ENCODE measurements around the gene BMP10. TPM values are rescaled to one million over a fixed set of nuclear protein-coding genes. Genes with fewer than 3 reads are reported as not detected.
"Not testable (repeated sequence)": the region's sequence is repeated elsewhere in the genome, so short reads cannot be mapped to it uniquely, and the experiment has no call there.

The BMP10 gene
- total RNA-seq, 2 donors from 2014 or later, result not detected

DNA sequence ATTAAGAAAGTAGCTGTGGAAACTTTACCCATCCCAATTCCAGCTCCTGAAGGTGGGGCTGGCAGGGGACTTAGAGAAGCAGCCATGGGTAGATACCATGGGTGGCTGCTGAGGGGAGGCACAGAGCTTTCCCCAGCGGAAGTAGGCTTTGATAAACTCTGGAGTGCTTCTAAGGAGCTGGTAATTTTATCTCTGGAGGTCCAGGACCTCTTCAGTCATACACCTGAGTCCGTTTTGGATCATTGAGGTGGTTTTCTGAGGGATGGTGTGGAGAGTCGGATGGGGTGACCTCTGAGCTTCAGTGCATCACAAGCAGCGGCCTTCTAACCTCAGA, 36.7 kb upstream of the BMP10 start:
- H3K36me3 Mint-ChIP-seq (ENCODE audit: low read depth), result no peaks in the 10 kb centered on the region
- H3K4me3 Mint-ChIP-seq, result peak overlapping the region; percentile 83

DNA sequence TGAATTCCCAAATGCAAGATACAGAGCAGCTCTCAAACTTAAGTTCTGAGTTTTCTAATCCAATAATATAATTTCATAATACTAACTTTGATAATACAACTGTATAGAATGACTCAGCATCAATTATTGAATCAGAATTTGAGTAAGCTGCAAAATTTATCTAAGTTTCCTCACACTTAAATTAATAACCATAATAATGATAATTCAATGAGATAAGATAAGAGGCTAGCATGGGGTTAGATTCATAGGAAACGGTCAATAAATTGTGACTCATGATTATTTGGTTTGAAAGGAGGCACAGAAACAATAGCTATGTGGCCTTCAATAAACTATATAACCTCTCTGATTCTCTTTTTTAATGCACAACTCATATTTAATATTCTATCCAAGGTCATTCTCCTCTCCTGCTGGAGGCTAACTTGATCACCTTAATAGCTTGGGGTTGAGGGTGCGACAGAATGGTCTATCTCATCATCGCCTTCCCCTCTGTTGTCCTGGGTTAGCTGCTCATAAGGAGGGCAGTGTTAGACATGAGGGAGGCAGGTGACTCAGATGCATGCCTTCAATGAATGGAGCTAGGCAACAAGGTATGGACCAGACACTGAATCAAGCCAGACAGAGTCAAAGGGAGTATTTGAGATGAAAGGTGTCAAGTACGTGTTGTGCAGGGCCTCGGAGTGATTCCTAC, 36.2 kb upstream of the BMP10 start:
- ATAC-seq (replicated peaks), result peak; percentile 22
- Mint-ChIP-seq H3K4me3 (peak overlapping the region; percentile 83), H3K9me3 (no peaks in the 10 kb centered on the region), H3K27ac (peak overlapping the region; percentile 92), H3K27me3 (no peaks in the 10 kb centered on the region), H3K4me1 (peaks cover 34% of the 10 kb centered on the region), H3K36me3 (ENCODE audit: low read depth) (no peaks in the 10 kb centered on the region)

More for the DNA sequence above, 36.7 kb upstream of the BMP10 start:
- Mint-ChIP-seq H3K9me3 (no peaks in the 10 kb centered on the region), H3K4me1 (peaks cover 34% of the 10 kb centered on the region), H3K27ac (peak overlapping the region; percentile 92), H3K27me3 (no peaks in the 10 kb centered on the region)
- peak; percentile 26 for ATAC-seq (replicated peaks)

DNA sequence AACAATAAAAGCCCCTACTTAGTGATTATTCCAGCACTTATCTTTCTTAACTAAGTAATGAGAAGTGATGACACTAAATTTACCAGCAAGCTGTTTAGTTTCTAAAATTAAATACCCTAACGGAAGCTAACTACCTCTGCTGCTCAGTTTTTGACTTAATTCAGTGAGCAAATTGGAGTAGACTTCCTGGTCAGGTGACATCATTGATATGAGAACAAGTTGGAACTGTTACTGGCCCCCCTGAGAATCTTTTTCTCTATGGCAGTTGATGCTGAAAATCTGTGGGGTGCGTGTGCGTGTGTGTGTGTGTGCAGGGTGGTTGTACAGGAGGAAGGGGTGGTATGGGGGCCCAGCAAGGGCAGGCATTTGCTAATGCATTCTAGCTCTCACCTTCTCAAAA, 35.5 kb upstream of the BMP10 start:
- Mint-ChIP-seq H3K9me3 (peaks cover 2% of the 10 kb centered on the region), H3K27ac (no peak overlapping the region), H3K4me3 (no peak overlapping the region), H3K4me1 (peaks cover 34% of the 10 kb centered on the region), H3K27me3 (no peaks in the 10 kb centered on the region), H3K36me3 (ENCODE audit: low read depth) (no peaks in the 10 kb centered on the region)
- no peak for ATAC-seq (replicated peaks)

DNA sequence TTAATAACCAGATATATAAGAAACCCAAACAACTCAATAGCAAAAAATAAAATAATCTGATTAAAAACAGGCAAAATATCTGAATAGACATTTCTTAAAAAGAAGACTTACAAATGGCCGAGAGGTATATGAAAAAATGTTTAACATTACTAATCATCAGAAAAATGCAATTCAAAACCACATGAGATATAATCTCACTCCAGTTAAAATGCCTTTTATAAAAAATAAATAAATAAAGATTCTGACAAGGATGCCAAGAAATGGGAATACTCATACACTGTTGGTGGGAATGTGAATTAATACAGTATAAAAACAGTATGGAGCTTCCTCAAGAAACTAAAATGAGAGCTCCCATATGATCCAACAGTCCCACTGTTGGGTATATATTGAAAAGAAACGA, 33.9 kb upstream of the BMP10 start:
- H3K4me3 Mint-ChIP-seq, result no peak overlapping the region
- no peak for ATAC-seq (replicated peaks)
- no peak overlapping the region for H3K27ac Mint-ChIP-seq
- no peaks in the 10 kb centered on the region for H3K36me3 Mint-ChIP-seq (ENCODE audit: low read depth)
- peaks cover 7% of the 10 kb centered on the region for H3K9me3 Mint-ChIP-seq
- H3K27me3 Mint-ChIP-seq, result no peaks in the 10 kb centered on the region
- peaks cover 31% of the 10 kb centered on the region for H3K4me1 Mint-ChIP-seq

DNA sequence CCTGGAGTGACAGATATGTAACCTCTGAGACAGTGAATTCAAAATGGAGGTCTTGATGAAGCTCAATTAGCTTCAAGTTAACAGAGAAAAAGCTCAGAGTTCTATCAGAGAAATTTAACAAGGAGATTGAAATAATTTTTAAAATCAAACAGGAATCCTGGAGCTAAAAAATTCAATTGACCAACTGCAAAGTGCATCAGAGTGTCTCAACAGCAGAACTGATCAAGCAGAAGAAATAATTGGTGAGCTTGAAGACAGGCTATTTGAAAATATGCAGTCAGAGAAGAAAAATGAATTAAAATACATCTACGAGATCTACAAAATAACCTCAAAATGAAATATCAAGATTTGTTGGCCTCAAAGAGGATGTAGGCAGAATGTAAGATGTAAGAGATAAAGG, 30.4 kb upstream of the BMP10 start:
- Mint-ChIP-seq H3K9me3 (peaks cover 7% of the 10 kb centered on the region), H3K36me3 (ENCODE audit: low read depth) (no peaks in the 10 kb centered on the region), H3K27ac (no peak overlapping the region), H3K4me3 (no peak overlapping the region), H3K27me3 (no peaks in the 10 kb centered on the region), H3K4me1 (peaks cover 8% of the 10 kb centered on the region)
- no peak for ATAC-seq (replicated peaks)

DNA sequence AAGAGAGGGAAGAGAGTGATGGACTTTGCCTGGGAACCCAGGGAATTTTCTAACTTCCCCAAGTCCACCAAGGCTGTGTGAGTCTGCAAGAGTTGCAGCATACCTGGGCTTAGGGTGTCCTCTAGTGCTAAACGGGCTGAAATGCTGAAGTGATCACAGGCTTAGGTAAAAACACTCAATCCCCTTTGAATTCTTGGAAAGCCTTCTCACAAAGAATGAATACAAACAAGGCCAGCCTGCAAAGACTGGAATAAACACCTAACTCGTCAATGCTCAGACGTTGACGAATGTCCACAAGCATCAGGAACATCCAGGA, 30.0 kb upstream of the BMP10 start:
- Mint-ChIP-seq H3K4me1 (peaks cover 8% of the 10 kb centered on the region), H3K36me3 (ENCODE audit: low read depth) (no peaks in the 10 kb centered on the region), H3K27me3 (no peaks in the 10 kb centered on the region), H3K4me3 (no peak overlapping the region), H3K27ac (no peak overlapping the region), H3K9me3 (peaks cover 7% of the 10 kb centered on the region)
- ATAC-seq (replicated peaks), result no peak

DNA sequence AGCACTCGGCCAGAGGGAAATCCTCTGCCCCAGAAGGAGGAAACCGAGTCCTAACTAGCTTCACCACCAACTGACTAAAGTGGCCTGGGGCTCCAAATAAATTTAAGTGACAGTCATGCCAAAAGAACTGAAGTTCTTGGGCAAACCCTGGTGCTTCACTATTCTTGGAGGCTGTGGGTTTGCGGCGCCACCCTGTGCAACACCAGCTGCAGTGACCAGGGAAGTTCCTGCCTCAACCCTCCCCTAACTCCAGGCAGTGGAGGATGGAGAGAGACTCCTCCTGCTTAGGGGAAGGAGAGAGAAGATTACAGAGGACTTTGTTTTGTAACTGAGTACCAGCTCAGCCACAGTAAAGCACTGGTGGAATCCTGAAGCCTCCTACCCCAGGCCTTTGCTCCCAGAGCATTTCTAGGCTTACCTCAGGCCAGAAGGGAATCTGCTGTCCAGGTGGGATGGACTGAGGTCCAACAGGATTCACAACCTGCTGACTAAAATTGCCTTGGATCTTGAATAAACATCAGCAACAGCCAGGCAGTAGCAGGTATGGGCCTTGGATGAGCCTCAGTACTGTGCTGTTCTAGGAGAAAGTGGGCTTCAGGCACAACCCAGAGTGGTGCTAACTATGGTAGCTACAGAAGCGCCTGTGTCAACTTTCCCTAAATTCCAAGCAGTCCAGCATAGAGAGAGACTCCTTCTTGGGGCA, 29.4 kb upstream of the BMP10 start:
- no peak overlapping the region for H3K27ac Mint-ChIP-seq
- no peak for ATAC-seq (replicated peaks)

DNA sequence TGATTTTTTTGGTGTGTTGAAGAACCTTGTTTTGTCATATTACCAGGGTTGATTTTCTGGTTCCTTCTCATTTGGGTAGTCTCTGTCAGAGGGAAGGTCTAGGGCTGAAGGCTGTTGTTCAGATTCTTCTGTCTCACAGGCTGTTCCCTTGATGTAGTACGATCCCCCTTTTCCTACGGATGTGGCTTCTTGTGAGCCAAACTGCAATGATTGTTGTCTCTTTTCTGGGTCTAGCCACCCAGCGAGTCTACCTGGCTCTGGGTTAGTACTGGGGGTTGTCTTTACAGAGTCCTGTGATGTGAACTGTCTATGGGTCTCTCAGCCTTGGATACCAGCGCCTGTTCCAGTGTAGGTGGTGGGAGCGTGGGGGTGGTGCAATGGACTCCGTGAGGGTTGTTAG, 24.8 kb upstream of the BMP10 start:
- H3K36me3 Mint-ChIP-seq (ENCODE audit: low read depth); H3K9me3 Mint-ChIP-seq; H3K4me1 Mint-ChIP-seq; H3K4me3 Mint-ChIP-seq; ATAC-seq (replicated peaks); H3K27me3 Mint-ChIP-seq; H3K27ac Mint-ChIP-seq: not testable (repeated sequence)

More for the DNA sequence above, 29.4 kb upstream of the BMP10 start:
- Mint-ChIP-seq H3K27me3 (no peaks in the 10 kb centered on the region), H3K36me3 (ENCODE audit: low read depth) (no peaks in the 10 kb centered on the region), H3K4me3 (no peak overlapping the region), H3K4me1 (peaks cover 8% of the 10 kb centered on the region), H3K9me3 (peaks cover 7% of the 10 kb centered on the region)

DNA sequence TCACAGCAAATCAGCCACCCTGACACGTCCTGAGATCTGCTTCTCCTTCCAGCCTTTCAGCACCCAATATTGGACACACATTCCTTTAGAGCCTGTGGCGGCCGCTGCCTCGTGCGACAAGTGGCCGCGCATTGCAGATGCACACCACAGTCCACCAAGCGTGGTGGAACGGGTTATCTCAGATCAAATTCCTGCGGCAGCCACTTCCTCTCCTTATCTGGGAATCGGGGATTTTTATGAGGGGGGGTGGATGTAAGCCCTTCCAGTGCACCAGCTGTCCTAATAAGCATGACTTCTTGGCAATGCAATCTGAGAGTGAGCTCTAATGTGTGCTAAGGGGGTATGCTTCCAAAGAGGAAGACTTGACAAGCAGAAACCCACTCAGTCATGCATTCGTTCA, 18.3 kb upstream of the BMP10 start:
- Mint-ChIP-seq H3K9me3 (no peaks in the 10 kb centered on the region), H3K27ac (no peak overlapping the region), H3K27me3 (no peaks in the 10 kb centered on the region), H3K36me3 (ENCODE audit: low read depth) (no peaks in the 10 kb centered on the region), H3K4me1 (no peaks in the 10 kb centered on the region), H3K4me3 (no peak overlapping the region)
- no peak for ATAC-seq (replicated peaks)

DNA sequence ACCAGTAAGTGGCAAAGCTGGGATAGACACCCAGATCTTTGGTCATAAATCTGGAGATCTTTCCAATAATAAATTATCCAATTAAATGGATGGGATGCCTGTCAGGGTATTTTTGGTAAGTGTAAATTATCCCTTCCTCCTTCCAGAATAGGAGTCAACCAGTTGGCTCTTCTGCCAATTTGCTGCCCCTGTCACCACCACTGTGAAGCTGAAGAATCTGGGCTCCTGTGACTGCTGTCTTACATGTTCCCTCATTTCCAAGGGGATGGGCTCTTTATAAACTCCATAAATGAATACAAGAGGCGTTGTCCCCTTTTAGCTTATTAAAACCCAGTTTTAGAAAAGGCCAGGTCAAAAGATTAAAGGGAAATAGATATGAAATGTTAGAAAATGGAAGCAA, 17.8 kb upstream of the BMP10 start:
- Mint-ChIP-seq H3K36me3 (ENCODE audit: low read depth) (no peaks in the 10 kb centered on the region), H3K4me1 (no peaks in the 10 kb centered on the region), H3K4me3 (no peak overlapping the region), H3K27ac (no peak overlapping the region), H3K9me3 (no peaks in the 10 kb centered on the region), H3K27me3 (no peaks in the 10 kb centered on the region)
- no peak for ATAC-seq (replicated peaks)

DNA sequence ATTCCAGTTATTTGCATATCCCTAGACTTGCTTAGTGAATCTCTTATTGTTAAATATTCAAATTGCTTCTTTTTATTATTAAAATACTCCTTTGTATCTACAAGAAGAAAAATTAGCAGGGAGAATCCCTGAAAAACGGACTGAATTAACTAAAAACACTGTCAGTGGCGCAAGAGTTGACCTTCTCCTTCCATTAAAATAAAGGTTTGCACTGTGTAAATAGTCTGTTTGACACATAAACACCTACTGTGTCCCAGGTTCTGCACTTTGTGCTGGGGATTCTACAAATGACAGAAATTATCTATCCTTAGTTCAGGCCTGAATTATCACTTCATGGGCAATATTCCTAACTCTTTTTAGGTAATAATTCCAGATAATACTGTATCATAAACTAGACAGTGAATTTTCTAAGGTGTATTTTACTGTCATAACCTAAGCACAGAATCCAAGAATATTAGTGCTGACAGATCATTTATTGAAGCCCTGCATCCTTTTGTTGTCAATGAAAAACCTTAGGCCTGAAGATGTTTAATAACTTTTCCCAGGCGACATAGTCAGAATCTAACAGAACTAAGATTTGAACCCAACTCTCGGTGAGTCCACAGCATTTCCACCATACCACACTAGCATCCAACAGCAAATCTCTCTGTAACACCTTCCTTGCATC, 17.0 kb upstream of the BMP10 start:
- H3K4me3 Mint-ChIP-seq, result no peak overlapping the region
- no peak overlapping the region for H3K27ac Mint-ChIP-seq
- no peaks in the 10 kb centered on the region for H3K4me1 Mint-ChIP-seq
- H3K27me3 Mint-ChIP-seq, result no peaks in the 10 kb centered on the region
- H3K9me3 Mint-ChIP-seq, result no peaks in the 10 kb centered on the region
- ATAC-seq (replicated peaks), result no peak
- H3K36me3 Mint-ChIP-seq (ENCODE audit: low read depth), result no peaks in the 10 kb centered on the region

DNA sequence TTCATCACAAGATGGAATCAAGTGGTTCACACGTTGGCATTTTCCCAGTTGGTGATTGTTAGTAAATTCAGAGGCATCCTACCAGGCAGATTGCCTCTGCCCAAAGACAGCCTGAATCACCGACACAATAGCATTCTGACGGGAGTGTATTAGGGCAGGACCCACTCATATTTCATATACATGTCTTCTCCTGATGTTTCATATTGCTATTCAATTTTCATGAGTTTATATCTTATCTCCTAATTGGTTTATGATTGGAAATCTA, 14.5 kb upstream of the BMP10 start:
- Mint-ChIP-seq H3K27ac (no peak overlapping the region), H3K4me3 (no peak overlapping the region), H3K9me3 (no peaks in the 10 kb centered on the region), H3K4me1 (no peaks in the 10 kb centered on the region), H3K36me3 (ENCODE audit: low read depth) (no peaks in the 10 kb centered on the region), H3K27me3 (no peaks in the 10 kb centered on the region)
- ATAC-seq (replicated peaks), result no peak

DNA sequence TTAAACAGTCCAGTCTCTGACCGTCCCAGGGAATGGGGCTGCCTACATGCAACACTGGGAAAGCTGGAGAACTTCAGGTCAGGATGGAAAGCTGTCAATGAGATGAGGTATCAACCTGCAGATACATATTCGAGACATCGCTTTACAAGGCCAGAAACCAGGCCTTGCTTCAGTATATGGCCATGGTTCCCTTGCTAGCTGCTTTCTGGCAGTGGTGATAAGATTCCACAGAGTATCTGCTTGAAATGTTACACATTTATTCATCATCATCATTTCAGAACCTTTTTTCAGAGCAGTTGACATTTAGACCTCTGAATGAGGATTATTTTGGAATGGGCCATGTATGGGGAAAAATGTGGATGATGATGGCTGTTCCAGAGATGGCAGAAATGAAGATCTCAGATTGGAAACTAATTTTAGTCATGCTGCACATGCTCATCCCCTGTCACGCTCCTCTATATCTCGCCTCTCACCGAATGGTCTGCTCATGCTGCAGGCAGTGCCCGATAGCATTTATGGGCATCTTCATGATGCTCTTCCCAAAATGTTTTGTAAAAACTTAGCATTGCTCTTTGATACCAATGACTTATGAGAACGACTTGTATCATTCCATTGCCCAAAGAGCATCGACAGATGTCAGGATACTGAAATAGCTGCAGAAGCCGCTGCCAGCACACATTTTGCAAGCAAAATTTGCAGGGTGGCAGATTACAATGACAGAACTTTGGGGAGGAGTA, 14.0 kb upstream of the BMP10 start:
- Mint-ChIP-seq H3K4me1 (no peaks in the 10 kb centered on the region), H3K27me3 (no peaks in the 10 kb centered on the region), H3K9me3 (no peaks in the 10 kb centered on the region), H3K36me3 (ENCODE audit: low read depth) (no peaks in the 10 kb centered on the region), H3K27ac (no peak overlapping the region), H3K4me3 (no peak overlapping the region)
- no peak for ATAC-seq (replicated peaks)

DNA sequence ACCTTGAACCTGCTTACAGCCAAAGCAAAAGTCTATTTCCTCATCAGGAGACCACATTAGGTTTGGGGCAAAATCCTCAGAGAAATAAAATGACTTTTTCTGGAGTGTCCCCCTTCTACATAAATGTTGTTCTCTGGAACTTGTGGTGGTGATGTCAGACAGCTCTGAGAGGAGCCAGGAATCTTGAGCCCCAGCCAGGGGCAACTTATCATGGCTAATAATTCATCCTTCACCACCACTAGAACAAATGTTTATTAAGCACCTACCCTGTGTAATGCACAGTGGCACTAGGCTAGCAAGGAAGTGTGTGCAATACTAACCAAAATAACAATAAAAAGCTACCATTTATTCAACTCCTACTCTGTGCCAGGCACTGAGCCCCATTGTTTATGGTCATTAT, 9.0 kb upstream of the BMP10 start:
- H3K9me3 Mint-ChIP-seq, result no peaks in the 10 kb centered on the region
- peaks cover 7% of the 10 kb centered on the region for H3K27me3 Mint-ChIP-seq
- no peaks in the 10 kb centered on the region for H3K4me1 Mint-ChIP-seq
- ATAC-seq (replicated peaks), result no peak
- no peak overlapping the region for H3K27ac Mint-ChIP-seq
- H3K4me3 Mint-ChIP-seq, result no peak overlapping the region
- H3K36me3 Mint-ChIP-seq (ENCODE audit: low read depth), result no peaks in the 10 kb centered on the region

DNA sequence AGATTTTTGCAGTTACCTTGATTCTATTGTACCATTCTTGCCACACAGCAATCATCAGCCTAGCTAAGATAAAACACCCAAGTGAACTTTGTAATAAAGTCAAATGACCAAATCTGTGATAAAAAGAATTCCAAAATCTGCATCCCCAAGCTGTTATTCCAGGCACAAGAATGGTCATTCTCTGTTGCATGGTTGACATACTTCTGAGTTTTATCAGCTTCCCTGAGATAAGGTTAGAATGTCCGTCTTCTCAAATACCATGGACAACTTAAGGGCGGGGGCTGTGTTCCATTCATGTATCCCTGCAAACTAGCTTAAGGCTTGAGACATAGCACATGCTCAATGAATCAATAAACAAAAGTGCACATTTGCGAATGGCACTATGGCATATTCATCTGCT, 8.1 kb upstream of the BMP10 start:
- H3K4me3 Mint-ChIP-seq, result no peak overlapping the region
- H3K9me3 Mint-ChIP-seq, result no peaks in the 10 kb centered on the region
- no peak overlapping the region for H3K27ac Mint-ChIP-seq
- no peak for ATAC-seq (replicated peaks)
- H3K4me1 Mint-ChIP-seq, result no peaks in the 10 kb centered on the region
- peaks cover 7% of the 10 kb centered on the region for H3K27me3 Mint-ChIP-seq
- no peaks in the 10 kb centered on the region for H3K36me3 Mint-ChIP-seq (ENCODE audit: low read depth)

Data from activated T-helper 17 cell treated with anti-CD3 and anti-CD28 coated beads, Interleukin-2, amount 50 U/mL, for 72 hours (primary cell).